K562 (cell line): Measurements from ENCODE around the gene RHOC. TPM values are rescaled to one million over a fixed set of nuclear protein-coding genes. Genes with fewer than 3 reads are reported as not detected.

Experiments
- FOXK2 ChIP-seq, 2 experiments: fragments of 450-650 bp; IDR thresholded peaks in 1 of 2; conservative IDR thresholded peaks in 1 of 2; 2 replicates each; pipeline ENCODE4 v1.6.1; 2016; ENCODE audit warnings: low read depth in 2 of 2, mild to moderate bottlenecking in 1 of 2
- HBP1 ChIP-seq: fragments of 450-650 bp; formaldehyde crosslinking; IDR thresholded peaks from 2 replicates; pipeline ENCODE4 v1.4.0; 2022; ENCODE audit warnings: missing genetic modification characterization
- KLF16 ChIP-seq: IDR thresholded peaks from 2 replicates; pipeline ENCODE4 v1.6.1; 2016; ENCODE audit warnings: antibody characterized with exemption
- PRDM10 ChIP-seq: fragments of 450-650 bp; IDR thresholded peaks from 2 replicates; pipeline ENCODE4 v1.6.1; 2018; ENCODE audit not compliant: partially characterized antibody
- XRCC5 ChIP-seq: fragments of 200-400 bp; formaldehyde crosslinking; IDR thresholded peaks from 2 replicates; pipeline ENCODE4 v1.6.1; 2017; ENCODE audit warnings: low read depth, mild to moderate bottlenecking, low read length
- ZC3H11A ChIP-seq: IDR thresholded peaks from 2 replicates; pipeline ENCODE4 v1.6.1; 2012; ENCODE audit warnings: low read depth, low read length, improper control_type of control experiment
- ZNF589 ChIP-seq: fragments of 200-800 bp; sonication (Bioruptor generic); IDR thresholded peaks from 2 replicates; pipeline ENCODE4 v1.6.1; 2016; ENCODE audit warnings: low read depth, missing genetic modification characterization, missing compliant biosample characterization
- polyA plus RNA-seq, 8 experiments: library from polyadenylated mRNA; depleted of rRNA in 4 of 8; stranded (reverse) in 5 of 8; unstranded in 3 of 8; fragments of >200 nt; fragmentation: Nextera tagmentation in 2 of 8; fragmentation: Illumina TruSeq in 1 of 8; extraction: Ambion mirVana in 2 of 8; extraction: Trizol in 1 of 8; gene quantifications; 2 replicates each; pipeline versions ENCODE4 v1.2.1 to v1.2.3, GENCODE V29; 2011 to 2014; ENCODE audit warnings: inconsistent platforms in 1 of 8, missing spikeins in 1 of 8
- total RNA-seq, 7 experiments: library from RNA; depleted of rRNA in 6 of 7; stranded (reverse); fragments of >200 nt in 6 of 7; fragmentation: Illumina TruSeq in 2 of 7; extraction: Trizol in 2 of 7; gene quantifications; 2 replicates each; pipeline versions ENCODE4 v1.2.1 to v1.2.3, GENCODE V29; 2011 to 2021; ENCODE audit warnings: low replicate concordance in 1 of 7
- TF ChIP-seq, protein P1 (sequence below): fragments of 250-450 bp; sonication (Bioruptor Pico); IDR thresholded peaks from 2 replicates; pipeline ENCODE4 v1.4.0; 2020
- TF ChIP-seq, protein P2 (sequence below): fragments of 450-650 bp; IDR thresholded peaks from 2 replicates; pipeline ENCODE4 v1.6.1; 2016; ENCODE audit warnings: borderline replicate concordance
- TF ChIP-seq, protein P3 (sequence below): fragments of 450-650 bp; IDR thresholded peaks from 2 replicates; pipeline ENCODE4 v1.6.1; 2016; ENCODE audit warnings: low read depth, mild to moderate bottlenecking, moderate library complexity

The RHOC gene
- total and polyA plus RNA-seq, 9 of the 15 experiments (the other 6 are each of a cell fraction or from before 2014, with no cell fraction given) = 35.2 to 364 (median 204) TPM

DNA sequence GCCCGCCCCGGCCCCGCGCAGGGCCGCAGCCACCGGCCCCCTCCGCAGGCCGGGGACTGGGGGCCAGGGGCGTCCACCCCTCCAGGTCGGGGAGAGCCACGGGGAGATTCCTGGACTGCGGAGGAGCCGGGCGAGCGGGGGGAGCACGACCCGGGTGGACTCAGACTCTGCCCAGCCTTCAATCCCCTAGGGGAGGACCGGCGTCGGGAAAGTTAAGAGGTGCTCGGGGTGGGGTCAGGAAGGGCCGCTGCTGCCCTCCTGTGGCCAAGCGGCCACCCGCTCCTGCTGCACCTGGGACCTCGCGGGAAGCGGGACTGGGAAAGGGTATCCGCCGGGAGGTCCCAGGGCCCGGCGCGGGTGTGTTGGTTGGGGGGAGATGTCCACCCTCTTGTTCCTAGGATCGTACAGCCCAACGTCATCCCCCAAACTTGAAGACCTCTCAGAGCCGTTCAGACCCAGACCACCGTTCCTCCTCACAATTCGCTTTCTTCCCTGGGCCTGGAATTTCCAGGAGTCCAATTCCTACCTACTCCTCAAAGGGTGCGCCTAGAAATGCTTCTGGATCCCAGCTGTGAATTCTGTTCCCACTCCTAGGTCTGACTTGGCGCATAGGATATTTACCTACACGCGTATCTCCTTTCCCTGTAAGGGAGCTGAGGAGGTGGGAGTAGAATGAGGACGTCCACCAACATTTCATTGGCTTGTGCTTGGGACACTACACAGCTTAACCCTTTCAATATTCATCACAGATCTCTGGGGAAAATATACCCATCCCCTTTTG lies 484 bp upstream of the RHOC start (continued):
- TF ChIP-seq, protein P1, sequence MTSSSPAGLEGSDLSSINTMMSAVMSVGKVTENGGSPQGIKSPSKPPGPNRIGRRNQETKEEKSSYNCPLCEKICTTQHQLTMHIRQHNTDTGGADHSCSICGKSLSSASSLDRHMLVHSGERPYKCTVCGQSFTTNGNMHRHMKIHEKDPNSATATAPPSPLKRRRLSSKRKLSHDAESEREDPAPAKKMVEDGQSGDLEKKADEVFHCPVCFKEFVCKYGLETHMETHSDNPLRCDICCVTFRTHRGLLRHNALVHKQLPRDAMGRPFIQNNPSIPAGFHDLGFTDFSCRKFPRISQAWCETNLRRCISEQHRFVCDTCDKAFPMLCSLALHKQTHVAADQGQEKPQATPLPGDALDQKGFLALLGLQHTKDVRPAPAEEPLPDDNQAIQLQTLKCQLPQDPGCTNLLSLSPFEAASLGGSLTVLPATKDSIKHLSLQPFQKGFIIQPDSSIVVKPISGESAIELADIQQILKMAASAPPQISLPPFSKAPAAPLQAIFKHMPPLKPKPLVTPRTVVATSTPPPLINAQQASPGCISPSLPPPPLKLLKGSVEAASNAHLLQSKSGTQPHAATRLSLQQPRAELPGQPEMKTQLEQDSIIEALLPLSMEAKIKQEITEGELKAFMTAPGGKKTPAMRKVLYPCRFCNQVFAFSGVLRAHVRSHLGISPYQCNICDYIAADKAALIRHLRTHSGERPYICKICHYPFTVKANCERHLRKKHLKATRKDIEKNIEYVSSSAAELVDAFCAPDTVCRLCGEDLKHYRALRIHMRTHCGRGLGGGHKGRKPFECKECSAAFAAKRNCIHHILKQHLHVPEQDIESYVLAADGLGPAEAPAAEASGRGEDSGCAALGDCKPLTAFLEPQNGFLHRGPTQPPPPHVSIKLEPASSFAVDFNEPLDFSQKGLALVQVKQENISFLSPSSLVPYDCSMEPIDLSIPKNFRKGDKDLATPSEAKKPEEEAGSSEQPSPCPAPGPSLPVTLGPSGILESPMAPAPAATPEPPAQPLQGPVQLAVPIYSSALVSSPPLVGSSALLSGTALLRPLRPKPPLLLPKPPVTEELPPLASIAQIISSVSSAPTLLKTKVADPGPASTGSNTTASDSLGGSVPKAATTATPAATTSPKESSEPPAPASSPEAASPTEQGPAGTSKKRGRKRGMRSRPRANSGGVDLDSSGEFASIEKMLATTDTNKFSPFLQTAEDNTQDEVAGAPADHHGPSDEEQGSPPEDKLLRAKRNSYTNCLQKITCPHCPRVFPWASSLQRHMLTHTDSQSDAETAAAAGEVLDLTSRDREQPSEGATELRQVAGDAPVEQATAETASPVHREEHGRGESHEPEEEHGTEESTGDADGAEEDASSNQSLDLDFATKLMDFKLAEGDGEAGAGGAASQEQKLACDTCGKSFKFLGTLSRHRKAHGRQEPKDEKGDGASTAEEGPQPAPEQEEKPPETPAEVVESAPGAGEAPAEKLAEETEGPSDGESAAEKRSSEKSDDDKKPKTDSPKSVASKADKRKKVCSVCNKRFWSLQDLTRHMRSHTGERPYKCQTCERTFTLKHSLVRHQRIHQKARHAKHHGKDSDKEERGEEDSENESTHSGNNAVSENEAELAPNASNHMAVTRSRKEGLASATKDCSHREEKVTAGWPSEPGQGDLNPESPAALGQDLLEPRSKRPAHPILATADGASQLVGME (CRISPR knock-in tag) = peak; percentile 75; the same call in 1 of the 2 replicates
- TF ChIP-seq KLF16 (peak; percentile 12; the same call in 1 of the 2 replicates), FOXK2 (conservative IDR thresholded peaks at IDR 0.05 in 1 of 2, IDR thresholded peaks at IDR 0.05 in 1 of 2; ENCODE audit: low read depth in 2 of 2) (0 out of 4 replicates have a peak, but pooled peaks of 1 of the 2 experiments have one; percentile 24), ZNF589 (CRISPR knock-in tag) (no peak), ZC3H11A (peak; percentile 67; the same call in 1 of the 2 replicates), PRDM10 (peak; percentile 48), HBP1 (no peak), XRCC5 (peak; percentile 77; the same call in 1 of the 2 replicates)
- TF ChIP-seq, protein P2, sequence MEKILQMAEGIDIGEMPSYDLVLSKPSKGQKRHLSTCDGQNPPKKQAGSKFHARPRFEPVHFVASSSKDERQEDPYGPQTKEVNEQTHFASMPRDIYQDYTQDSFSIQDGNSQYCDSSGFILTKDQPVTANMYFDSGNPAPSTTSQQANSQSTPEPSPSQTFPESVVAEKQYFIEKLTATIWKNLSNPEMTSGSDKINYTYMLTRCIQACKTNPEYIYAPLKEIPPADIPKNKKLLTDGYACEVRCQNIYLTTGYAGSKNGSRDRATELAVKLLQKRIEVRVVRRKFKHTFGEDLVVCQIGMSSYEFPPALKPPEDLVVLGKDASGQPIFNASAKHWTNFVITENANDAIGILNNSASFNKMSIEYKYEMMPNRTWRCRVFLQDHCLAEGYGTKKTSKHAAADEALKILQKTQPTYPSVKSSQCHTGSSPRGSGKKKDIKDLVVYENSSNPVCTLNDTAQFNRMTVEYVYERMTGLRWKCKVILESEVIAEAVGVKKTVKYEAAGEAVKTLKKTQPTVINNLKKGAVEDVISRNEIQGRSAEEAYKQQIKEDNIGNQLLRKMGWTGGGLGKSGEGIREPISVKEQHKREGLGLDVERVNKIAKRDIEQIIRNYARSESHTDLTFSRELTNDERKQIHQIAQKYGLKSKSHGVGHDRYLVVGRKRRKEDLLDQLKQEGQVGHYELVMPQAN = 0 out of 2 replicates have a peak, but pooled peaks have one; percentile 27
- TF ChIP-seq, protein P3, sequence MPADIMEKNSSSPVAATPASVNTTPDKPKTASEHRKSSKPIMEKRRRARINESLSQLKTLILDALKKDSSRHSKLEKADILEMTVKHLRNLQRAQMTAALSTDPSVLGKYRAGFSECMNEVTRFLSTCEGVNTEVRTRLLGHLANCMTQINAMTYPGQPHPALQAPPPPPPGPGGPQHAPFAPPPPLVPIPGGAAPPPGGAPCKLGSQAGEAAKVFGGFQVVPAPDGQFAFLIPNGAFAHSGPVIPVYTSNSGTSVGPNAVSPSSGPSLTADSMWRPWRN = no peak
